Endothelial cell of umbilical vein (primary cell): ENCODE results near the gene TMEM45B.
"Not testable (repeated sequence)": the region's sequence is repeated elsewhere in the genome, so short reads cannot be mapped to it uniquely, and the experiment has no call there.

Source experiments
- EZH2 ChIP-seq: IDR thresholded peaks from 2 replicates; pipeline ENCODE4 v1.6.1; 2012; ENCODE audit warnings: borderline replicate concordance, low read depth, mild to moderate bottlenecking, moderate library complexity, low read length, inconsistent platforms; ENCODE audit not compliant: severe bottlenecking
- FOS ChIP-seq: IDR thresholded peaks from 2 replicates; pipeline ENCODE4 v1.6.1; 2011; ENCODE audit warnings: mild to moderate bottlenecking, low read length, moderate library complexity, borderline replicate concordance; ENCODE audit not compliant: insufficient read depth
- JUN ChIP-seq: IDR thresholded peaks from 2 replicates; pipeline ENCODE4 v1.6.1; 2011; ENCODE audit warnings: borderline replicate concordance, low read depth; ENCODE audit not compliant: insufficient read length, insufficient read depth
- MYC ChIP-seq: IDR thresholded peaks from one replicate; pipeline ENCODE4 v1.6.1; 2011; ENCODE audit warnings: mild to moderate bottlenecking, low read depth, low read length
- POLR2A ChIP-seq: IDR thresholded peaks from 2 replicates; pipeline ENCODE4 v1.6.1; 2012; ENCODE audit warnings: low read depth, mild to moderate bottlenecking, control low read depth, low read length
- POLR2AphosphoS5 ChIP-seq: IDR thresholded peaks from 2 replicates; pipeline ENCODE4 v1.6.1; 2012; ENCODE audit warnings: low read depth, mild to moderate bottlenecking, control low read depth, low read length, moderate library complexity; ENCODE audit not compliant: insufficient read depth
- TF ChIP-seq, protein P1 (sequence below), 2 donors: IDR thresholded peaks; 1 replicate in 1 of 2; 2 replicates in 1 of 2; pipeline ENCODE4 v1.5.1; 2011; ENCODE audit warnings: low read length in 2 of 2, mild to moderate bottlenecking in 2 of 2, moderate library complexity in 2 of 2, control low read depth in 1 of 2, inconsistent platforms in 1 of 2, low read depth in 1 of 2; ENCODE audit not compliant: insufficient read depth in 1 of 2; ENCODE audit errors: extremely low read depth in 1 of 2
- TF ChIP-seq, protein P2 (sequence below): IDR thresholded peaks from 2 replicates; pipeline ENCODE4 v1.6.1; 2011; ENCODE audit not compliant: insufficient read depth, insufficient read length

- TF ChIP-seq, protein P1, sequence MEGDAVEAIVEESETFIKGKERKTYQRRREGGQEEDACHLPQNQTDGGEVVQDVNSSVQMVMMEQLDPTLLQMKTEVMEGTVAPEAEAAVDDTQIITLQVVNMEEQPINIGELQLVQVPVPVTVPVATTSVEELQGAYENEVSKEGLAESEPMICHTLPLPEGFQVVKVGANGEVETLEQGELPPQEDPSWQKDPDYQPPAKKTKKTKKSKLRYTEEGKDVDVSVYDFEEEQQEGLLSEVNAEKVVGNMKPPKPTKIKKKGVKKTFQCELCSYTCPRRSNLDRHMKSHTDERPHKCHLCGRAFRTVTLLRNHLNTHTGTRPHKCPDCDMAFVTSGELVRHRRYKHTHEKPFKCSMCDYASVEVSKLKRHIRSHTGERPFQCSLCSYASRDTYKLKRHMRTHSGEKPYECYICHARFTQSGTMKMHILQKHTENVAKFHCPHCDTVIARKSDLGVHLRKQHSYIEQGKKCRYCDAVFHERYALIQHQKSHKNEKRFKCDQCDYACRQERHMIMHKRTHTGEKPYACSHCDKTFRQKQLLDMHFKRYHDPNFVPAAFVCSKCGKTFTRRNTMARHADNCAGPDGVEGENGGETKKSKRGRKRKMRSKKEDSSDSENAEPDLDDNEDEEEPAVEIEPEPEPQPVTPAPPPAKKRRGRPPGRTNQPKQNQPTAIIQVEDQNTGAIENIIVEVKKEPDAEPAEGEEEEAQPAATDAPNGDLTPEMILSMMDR (IDR thresholded peaks at IDR 0.05; ENCODE audit: extremely low read depth in 1 of 2, insufficient read depth in 1 of 2, low read depth in 1 of 2, low read length in 2 of 2), result not testable (repeated sequence)
- not testable (repeated sequence) for TF ChIP-seq POLR2AphosphoS5, JUN, POLR2A, EZH2, MYC, FOS
- TF ChIP-seq, protein P2, sequence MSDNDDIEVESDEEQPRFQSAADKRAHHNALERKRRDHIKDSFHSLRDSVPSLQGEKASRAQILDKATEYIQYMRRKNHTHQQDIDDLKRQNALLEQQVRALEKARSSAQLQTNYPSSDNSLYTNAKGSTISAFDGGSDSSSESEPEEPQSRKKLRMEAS, result not testable (repeated sequence)
Observed at GRCh38 chr11:129823799-129824198, 8.2 kb downstream of the TMEM45B start.
